Brain microvascular endothelial cell (primary cell): ENCODE measurements around the gene IGFL4.

Source experiments
- DNase-seq: peaks from one replicate; pipeline ENCODE4 v3.0.0-alpha.2; 2020
- H3K27ac ChIP-seq: fragments of 250-450 bp; sonication (Bioruptor Pico); 2 replicates; pipeline ENCODE4 v1.5.1; 2020; ENCODE audit warnings: mild to moderate bottlenecking, moderate library complexity
- H3K27me3 ChIP-seq: fragments of 250-450 bp; sonication (Bioruptor Pico); replicated peaks from 2 replicates; pipeline ENCODE4 v1.5.1; 2020; ENCODE audit warnings: mild to moderate bottlenecking
- H3K36me3 ChIP-seq: fragments of 250-450 bp; sonication (Bioruptor Pico); replicated peaks from 2 replicates; pipeline ENCODE4 v1.5.1; 2020; ENCODE audit warnings: mild to moderate bottlenecking
- H3K4me3 ChIP-seq: 2 replicates; pipeline ENCODE4 v1.5.1; 2011; ENCODE audit warnings: low read depth, mild to moderate bottlenecking, control low read depth, low read length, moderate library complexity
- in situ Hi-C: cut with HindIII; loops from 2 replicates; pipeline ENCODE4 v1.10.0; 2017; ENCODE audit warnings: low sequenced_read_pairs, low pct_ligation_motif_present
- TF ChIP-seq, protein P1 (sequence below): IDR thresholded peaks from 2 replicates; pipeline ENCODE4 v1.5.1; 2011; ENCODE audit warnings: low read depth, mild to moderate bottlenecking, moderate library complexity, low read length, control low read depth, inconsistent platforms; ENCODE audit errors: missing control alignments

Gene IGFL4

DNA sequence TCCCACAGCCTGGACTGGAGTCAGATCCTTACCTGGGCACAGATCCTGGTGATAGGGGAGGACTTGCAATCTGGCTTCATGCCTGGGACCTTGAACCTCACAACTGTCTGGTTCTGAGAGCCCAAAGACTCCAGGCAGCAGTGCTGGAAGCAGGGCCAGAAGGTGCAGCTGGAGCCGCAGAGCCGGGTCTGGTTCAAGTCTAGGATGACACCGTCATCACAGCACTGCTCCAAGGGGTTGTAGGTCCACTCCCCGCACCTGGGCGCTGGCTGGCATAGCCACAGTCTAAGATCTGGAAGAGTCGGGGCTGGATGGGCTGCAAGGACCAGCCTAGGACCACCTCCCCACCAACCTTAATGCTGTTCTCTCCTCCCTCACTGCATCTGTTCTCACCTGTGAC, 677 bp downstream of the IGFL4 start:
- in situ Hi-C loops: no loop called here
- TF ChIP-seq, protein P1, sequence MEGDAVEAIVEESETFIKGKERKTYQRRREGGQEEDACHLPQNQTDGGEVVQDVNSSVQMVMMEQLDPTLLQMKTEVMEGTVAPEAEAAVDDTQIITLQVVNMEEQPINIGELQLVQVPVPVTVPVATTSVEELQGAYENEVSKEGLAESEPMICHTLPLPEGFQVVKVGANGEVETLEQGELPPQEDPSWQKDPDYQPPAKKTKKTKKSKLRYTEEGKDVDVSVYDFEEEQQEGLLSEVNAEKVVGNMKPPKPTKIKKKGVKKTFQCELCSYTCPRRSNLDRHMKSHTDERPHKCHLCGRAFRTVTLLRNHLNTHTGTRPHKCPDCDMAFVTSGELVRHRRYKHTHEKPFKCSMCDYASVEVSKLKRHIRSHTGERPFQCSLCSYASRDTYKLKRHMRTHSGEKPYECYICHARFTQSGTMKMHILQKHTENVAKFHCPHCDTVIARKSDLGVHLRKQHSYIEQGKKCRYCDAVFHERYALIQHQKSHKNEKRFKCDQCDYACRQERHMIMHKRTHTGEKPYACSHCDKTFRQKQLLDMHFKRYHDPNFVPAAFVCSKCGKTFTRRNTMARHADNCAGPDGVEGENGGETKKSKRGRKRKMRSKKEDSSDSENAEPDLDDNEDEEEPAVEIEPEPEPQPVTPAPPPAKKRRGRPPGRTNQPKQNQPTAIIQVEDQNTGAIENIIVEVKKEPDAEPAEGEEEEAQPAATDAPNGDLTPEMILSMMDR: no peak
- DNase-seq: no peak
- no peak overlapping the region for H3K27ac ChIP-seq
- H3K4me3 ChIP-seq: no peak overlapping the region
- no peaks in the 10 kb centered on the region for H3K36me3 ChIP-seq
- peaks cover 22% of the 10 kb centered on the region for H3K27me3 ChIP-seq

DNA sequence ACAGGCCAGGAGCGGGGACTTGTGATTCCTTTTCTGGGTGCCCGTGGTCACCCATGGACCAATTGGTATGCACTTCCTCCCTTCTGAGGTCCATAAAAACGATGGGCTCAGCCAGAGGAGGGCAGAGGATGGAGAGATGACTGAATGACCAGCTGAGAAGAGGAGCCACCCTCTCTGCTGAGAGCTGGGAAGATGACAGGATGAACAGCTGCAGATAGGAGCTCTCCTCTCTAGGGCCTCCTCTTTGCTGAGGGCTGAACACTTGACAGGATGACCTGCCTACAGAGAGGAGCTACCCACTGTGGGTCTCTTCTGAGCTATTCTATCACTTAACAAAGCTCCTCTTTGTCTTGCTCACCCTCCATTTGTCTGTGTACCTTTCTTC, 4.1 kb downstream of the IGFL4 start:
- Histone ChIP-seq H3K27me3 (peaks cover 22% of the 10 kb centered on the region), H3K36me3 (no peaks in the 10 kb centered on the region), H3K27ac (no peak overlapping the region), H3K4me3 (no peak overlapping the region)
- in situ Hi-C loops: no loop called here
- no peak for DNase-seq
- TF ChIP-seq, protein P1: no peak

DNA sequence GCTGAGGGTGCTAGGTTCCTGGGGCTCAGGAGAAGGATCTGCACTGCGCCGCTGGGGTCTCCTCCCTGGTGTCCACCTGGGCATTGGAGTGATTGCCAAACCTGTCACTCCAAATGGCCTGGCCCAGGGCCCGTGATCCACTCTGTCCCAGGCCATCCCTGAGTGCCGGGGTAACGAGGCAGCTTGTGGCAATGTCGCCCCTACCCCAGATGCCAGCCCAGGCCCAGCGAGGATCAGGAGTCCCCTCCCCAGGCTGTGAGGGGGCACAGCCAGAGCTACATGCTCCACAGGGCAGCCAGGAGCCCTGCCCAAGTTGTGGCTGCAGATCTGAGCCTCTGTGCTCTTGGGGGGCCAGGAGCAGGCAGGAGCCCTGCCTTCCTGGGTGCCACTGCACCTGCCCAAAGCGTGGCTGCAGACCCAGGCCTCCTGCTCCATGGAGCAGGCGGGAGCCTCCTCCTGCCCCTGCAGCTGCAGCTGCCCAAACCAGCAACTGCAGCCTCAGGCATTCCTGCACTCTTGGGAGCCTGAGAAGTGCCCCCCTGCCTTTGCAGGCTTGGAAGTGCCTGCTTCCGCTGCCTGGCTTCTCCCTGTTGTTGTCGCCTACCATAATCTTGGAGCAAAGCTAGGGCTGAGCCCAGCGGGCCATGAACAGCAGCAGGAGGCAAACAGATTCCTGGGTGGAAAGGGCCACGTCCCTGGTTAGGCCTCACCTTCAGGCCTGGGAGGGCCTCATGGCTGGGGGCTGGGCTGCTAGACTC, 4.6 kb downstream of the IGFL4 start:
- no peak overlapping the region for H3K27ac ChIP-seq
- H3K27me3 ChIP-seq: peaks cover 28% of the 10 kb centered on the region
- TF ChIP-seq, protein P1: no peak
- DNase-seq: no peak
- H3K36me3 ChIP-seq: no peaks in the 10 kb centered on the region
- in situ Hi-C loops: no loop called here
- no peak overlapping the region for H3K4me3 ChIP-seq

DNA sequence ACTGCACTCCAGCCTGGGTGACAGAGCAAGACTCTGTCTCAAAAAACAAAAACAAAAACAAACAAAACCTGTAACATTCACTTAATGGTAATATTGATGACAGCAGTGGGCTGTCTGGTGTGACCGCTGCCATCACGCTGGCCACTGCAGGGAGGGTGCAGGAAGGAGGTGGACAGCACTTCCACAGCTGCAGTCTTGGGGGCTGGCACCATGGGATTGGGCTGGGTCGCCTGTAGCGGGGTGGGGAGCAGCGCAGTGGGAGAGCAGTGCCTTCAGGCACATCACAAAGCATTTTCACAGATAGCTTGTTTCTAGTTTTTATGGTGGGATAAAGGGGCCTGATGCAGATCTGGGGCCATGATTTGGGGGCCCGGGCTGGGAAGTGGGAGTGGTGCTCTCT, 5.3 kb downstream of the IGFL4 start:
- H3K4me3 ChIP-seq: no peak overlapping the region
- H3K27me3 ChIP-seq: peaks cover 23% of the 10 kb centered on the region
- in situ Hi-C loops: no loop called here
- TF ChIP-seq, protein P1: no peak
- H3K27ac ChIP-seq: no peak overlapping the region
- DNase-seq: no peak
- no peaks in the 10 kb centered on the region for H3K36me3 ChIP-seq

DNA sequence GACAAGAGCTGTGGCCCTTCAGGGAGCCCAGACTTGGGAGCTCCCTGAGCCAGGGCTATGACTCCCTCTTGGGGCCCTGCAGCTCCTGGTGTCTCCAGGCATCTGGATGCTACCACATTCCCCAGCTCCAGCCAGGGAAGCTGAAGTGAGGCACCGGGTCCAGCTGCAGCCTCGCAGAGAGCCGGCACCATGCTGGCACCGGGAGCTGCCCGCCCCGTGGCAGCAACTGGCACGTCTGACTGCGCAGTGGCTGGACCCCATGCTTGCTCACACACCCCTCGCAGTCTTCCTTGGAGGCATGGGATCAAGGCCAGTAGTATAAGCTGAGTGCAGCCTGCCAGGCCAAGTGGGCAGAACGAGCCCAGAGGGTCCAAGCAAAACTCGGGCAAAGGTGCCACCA, 7.4 kb downstream of the IGFL4 start:
- in situ Hi-C loops: no loop called here
- TF ChIP-seq, protein P1: no peak
- Histone ChIP-seq H3K27ac (no peak overlapping the region), H3K36me3 (no peaks in the 10 kb centered on the region), H3K27me3 (peaks cover 19% of the 10 kb centered on the region), H3K4me3 (no peak overlapping the region)
- no peak for DNase-seq

DNA sequence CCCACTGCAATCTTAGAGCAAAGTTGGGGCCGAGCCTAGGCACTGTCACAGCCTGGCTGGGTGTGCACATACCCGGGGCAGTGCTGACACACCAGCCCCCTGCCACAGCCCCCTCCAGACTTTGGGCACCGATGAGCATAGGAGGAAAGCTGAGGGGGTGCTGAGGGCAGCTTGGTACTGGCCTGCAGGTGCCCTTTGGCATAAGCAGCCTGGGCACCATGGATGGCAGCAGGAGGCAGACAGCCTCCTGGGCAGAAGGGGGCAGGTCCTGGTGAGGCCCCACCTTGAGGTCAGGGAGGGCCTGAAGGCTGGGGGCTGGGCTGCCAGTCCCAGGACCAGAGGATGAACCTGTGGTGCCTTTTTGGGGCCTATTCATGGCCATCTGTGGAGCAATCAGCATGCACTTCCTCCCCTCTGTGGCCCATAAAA, 8.2 kb downstream of the IGFL4 start:
- no peaks in the 10 kb centered on the region for H3K36me3 ChIP-seq
- TF ChIP-seq, protein P1: no peak
- H3K4me3 ChIP-seq: no peak overlapping the region
- no peak overlapping the region for H3K27ac ChIP-seq
- no peak for DNase-seq
- in situ Hi-C loops: no loop called here
- peaks cover 19% of the 10 kb centered on the region for H3K27me3 ChIP-seq
